Adrenal gland (tissue), 12 donors: ENCODE measurements around the gene AKR1C8. TPM values are rescaled to one million over a fixed set of nuclear protein-coding genes. Genes with fewer than 3 reads are reported as not detected.
"Not testable (repeated sequence)": the region's sequence is repeated elsewhere in the genome, so short reads cannot be mapped to it uniquely, and the experiment has no call there.

Experiments used
- DNase-seq, 7 donors: peaks; one replicate each; pipeline ENCODE4 v3.0.0-alpha.2; 2019 to 2020
- H3K27ac ChIP-seq, 5 donors: fragments of 200-600 bp; sonication (generic) in 4 of 5; 1 replicate in 3 of 5; 2 replicates in 2 of 5; pipeline versions ENCODE4 v1.5.1 to v1.8.0; 2016 to 2020; ENCODE audit warnings: mild to moderate bottlenecking in 1 of 5
- H3K27me3 ChIP-seq: fragments of 200-600 bp; 2 replicates; pipeline ENCODE4 v1.8.0; 2021
- H3K36me3 ChIP-seq, 2 donors: fragments of 200-600 bp; replicated peaks in 1 of 2; 1 replicate in 1 of 2; 2 replicates in 1 of 2; pipeline versions ENCODE4 v1.5.1 to v1.8.0; 2018 to 2022
- H3K4me1 ChIP-seq, 2 donors: fragments of 200-600 bp; replicated peaks in 1 of 2; 1 replicate in 1 of 2; 2 replicates in 1 of 2; pipeline versions ENCODE4 v1.5.1 to v1.8.0; 2018 to 2021
- H3K4me3 ChIP-seq, 4 donors: fragments of 200-600 bp; sonication (generic) in 3 of 4; one replicate each; pipeline ENCODE4 v1.5.1; 2016 to 2018
- H3K9me3 ChIP-seq, 3 donors: fragments of 200-600 bp; sonication (generic) in 1 of 3; replicated peaks in 1 of 3; 1 replicate in 2 of 3; 2 replicates in 1 of 3; pipeline versions ENCODE4 v1.5.1 to v1.8.0; 2016 to 2021
- POLR2A ChIP-seq, 2 donors: fragments of 450-650 bp; IDR thresholded peaks; one replicate each; pipeline ENCODE4 v1.6.1; 2017; ENCODE audit warnings: antibody characterized with exemption in 2 of 2, mild to moderate bottlenecking in 2 of 2, moderate library complexity in 1 of 2
- WGBS, 4 donors: extraction: QIAGEN DNeasy Blood & Tissue Kit in 2 of 4; methylation state at CpG; one replicate each; pipeline versions ENCODE4 v1.1.5 to v1.1.7; 2013 to 2017; 5-methylcytosine and 5-hydroxymethylcytosine counted together
- intact Hi-C, 2 donors: fragments of 100-400 bp; cut with DNase I; formaldehyde crosslinking; loops; one replicate each; pipeline versions ENCODE4 v1.14.1 to v1.15.0; 2022 to 2023
- polyA plus RNA-seq, 3 donors: library from polyadenylated mRNA; stranded (reverse); fragments of 200-250 nt in 2 of 3; fragments of 350-450 nt in 1 of 3; fragmentation: Illumina TruSeq in 1 of 3; extraction: RNeasy Lipid Tissue Mini Kit (QIAGEN cat#74804) in 1 of 3; gene quantifications; one replicate each; pipeline ENCODE4 v1.2.3, GENCODE V29; 2013 to 2014
- total RNA-seq, 9 donors: library from RNA; depleted of rRNA in 4 of 9; stranded (reverse); fragments of >200 nt in 4 of 9; fragments of 120-200 nt in 1 of 9; fragmentation: NEBNext Ultra II Directional in 1 of 9; extraction: Animal tissue kit (Norgen Biotek cat#: 25700) in 1 of 9; gene quantifications; one replicate each; pipeline versions ENCODE4 v1.1.0 to v1.2.4, GENCODE V29; 2013 to 2023
- TF ChIP-seq, protein P1 (sequence below), 6 experiments: fragments of 450-650 bp in 4 of 6; fragments of 200-600 bp in 2 of 6; sonication (generic) in 1 of 6; IDR thresholded peaks; 1 replicate in 5 of 6; 2 replicates in 1 of 6; pipeline versions ENCODE4 v1.5.1 to v1.8.0; 2016 to 2021; ENCODE audit warnings: antibody characterized with exemption in 6 of 6, mild to moderate bottlenecking in 2 of 6, moderate library complexity in 1 of 6
- donor health status: healthy with polysubstance abuse.
- donor health status: Bipolar disorder and iron deficiency.
- donor health status: DM: yes; HTN: yes; CAD: no.
- donor health status: DM: no; HTN: no; CAD: no.
- donor health status: DM: no; HTN: no; CAD: no.
- donor health status: DM: yes; HTN: yes; CAD: no.

Gene AKR1C8
- total and polyA plus RNA-seq, 12 donors: not detected

DNA sequence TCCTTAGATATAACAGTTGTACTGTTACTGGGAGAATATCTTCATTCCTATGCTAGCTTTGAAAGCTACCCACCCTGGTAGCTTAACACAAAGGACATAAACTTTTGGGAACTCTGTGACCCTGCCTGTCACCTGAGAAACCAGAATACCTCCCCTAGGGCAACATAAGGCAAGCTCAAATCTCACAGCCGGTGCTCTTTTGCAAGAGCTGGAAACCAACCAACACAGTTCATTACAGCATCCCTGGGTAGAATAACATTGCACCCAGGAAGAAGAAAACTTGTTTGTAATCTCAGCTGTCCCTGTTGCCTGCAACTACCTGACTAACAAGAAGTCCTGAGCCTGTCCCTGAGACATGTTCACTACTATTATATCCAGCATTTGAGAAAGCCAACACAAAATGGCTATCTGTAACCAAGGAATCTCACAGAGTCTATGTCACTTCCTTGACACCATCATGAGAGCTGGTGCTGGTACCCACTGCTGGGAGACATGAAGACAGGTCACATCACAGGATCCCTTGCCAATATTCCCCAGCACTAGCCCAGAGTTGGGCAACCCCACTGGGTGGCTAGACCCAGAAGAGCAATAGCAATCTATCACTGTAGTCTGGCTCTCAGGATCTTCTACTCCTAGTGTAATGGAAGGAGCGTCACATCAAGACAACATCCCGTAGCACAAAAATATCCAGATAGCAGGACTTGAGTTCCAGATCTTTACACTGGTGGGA lies 59.5 kb downstream of the AKR1C8 start:
- H3K9me3 ChIP-seq: no peaks in the 10 kb centered on the region
- H3K27me3 ChIP-seq: no peaks in the 10 kb centered on the region
- no peak for TF ChIP-seq POLR2A (IDR thresholded peaks at IDR 0.05)
- TF ChIP-seq, protein P1, sequence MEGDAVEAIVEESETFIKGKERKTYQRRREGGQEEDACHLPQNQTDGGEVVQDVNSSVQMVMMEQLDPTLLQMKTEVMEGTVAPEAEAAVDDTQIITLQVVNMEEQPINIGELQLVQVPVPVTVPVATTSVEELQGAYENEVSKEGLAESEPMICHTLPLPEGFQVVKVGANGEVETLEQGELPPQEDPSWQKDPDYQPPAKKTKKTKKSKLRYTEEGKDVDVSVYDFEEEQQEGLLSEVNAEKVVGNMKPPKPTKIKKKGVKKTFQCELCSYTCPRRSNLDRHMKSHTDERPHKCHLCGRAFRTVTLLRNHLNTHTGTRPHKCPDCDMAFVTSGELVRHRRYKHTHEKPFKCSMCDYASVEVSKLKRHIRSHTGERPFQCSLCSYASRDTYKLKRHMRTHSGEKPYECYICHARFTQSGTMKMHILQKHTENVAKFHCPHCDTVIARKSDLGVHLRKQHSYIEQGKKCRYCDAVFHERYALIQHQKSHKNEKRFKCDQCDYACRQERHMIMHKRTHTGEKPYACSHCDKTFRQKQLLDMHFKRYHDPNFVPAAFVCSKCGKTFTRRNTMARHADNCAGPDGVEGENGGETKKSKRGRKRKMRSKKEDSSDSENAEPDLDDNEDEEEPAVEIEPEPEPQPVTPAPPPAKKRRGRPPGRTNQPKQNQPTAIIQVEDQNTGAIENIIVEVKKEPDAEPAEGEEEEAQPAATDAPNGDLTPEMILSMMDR (IDR thresholded peaks at IDR 0.05): no peak
- H3K4me3 ChIP-seq: no peak overlapping the region
- no peak overlapping the region for H3K27ac ChIP-seq
- 78 to 86% (median 81%) methylated on average over 3 of the region's 3 CpGs for WGBS, 4 donors
- H3K36me3 ChIP-seq: no peaks in the 10 kb centered on the region
- intact Hi-C loops: no loop called here
- DNase-seq: no peak
- H3K4me1 ChIP-seq: no peaks in the 10 kb centered on the region

GRCh38 chr10:5123886-5124285 lies 61.1 kb downstream of the AKR1C8 start:
- H3K9me3 ChIP-seq: no peaks in the 10 kb centered on the region
- no peaks in the 10 kb centered on the region for H3K27me3 ChIP-seq
- H3K4me3 ChIP-seq: no peak overlapping the region
- intact Hi-C loops: no loop called here
- no peaks in the 10 kb centered on the region for H3K36me3 ChIP-seq
- H3K4me1 ChIP-seq: no peaks in the 10 kb centered on the region
- no peak for DNase-seq
- no peak overlapping the region for H3K27ac ChIP-seq
- TF ChIP-seq, protein P1 (IDR thresholded peaks at IDR 0.05): no peak
- no peak for TF ChIP-seq POLR2A (IDR thresholded peaks at IDR 0.05)

DNA sequence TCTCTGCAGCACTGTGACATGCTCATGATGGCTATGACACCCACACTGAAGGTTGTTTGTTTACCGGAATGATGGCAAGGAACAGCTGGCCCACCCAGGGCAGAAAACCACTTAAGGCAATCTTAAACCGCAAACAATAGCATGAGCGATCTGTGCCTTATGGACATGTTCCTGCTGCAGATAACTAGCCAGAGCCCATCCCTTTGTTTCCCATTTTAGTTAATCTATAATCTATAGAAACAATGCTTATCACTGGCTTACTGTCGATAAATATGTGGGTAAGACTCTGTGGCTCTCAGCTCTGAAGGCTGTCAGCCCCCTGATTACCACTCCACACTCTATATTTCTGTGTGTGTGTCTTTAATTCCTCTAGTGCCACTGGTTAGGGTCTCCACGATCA lies 65.0 kb downstream of the AKR1C8 start:
- H3K4me1 ChIP-seq, DNase-seq, intact Hi-C loops, H3K36me3 ChIP-seq, H3K27me3 ChIP-seq, H3K27ac ChIP-seq, H3K9me3 ChIP-seq, H3K4me3 ChIP-seq: not testable (repeated sequence)
- WGBS, 4 donors: 80 to 85% (median 82%) methylated on average over 5 of the region's 5 CpGs

DNA sequence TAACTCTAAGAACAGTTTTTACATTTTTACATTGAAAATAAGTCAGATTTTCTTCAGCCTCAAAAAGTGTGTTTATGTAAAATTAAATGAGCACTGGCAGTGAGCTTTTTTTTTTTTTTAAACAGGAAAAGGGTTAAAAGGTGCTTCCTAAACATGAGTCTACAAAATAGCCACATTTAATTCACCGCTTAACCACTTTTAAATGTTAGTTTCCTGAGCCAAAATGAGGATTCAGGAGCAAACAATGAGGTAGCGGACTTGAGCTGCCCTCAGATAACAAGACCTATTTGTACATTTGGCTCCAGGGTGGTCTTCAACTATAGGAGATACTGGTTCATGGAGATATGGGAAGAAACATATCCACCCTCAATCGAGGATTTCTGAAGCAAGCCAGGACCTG lies 67.9 kb downstream of the AKR1C8 start:
- Histone ChIP-seq H3K4me3 (no peak overlapping the region), H3K4me1 (no peaks in the 10 kb centered on the region), H3K36me3 (no peaks in the 10 kb centered on the region), H3K27ac (no peak overlapping the region), H3K9me3 (no peaks in the 10 kb centered on the region), H3K27me3 (no peaks in the 10 kb centered on the region)
- WGBS, 4 donors: 40 to 51% (median 48%) methylated on average over 3 of the region's 3 CpGs
- intact Hi-C loops: no loop called here
- no peak for DNase-seq
- TF ChIP-seq, protein P1 (IDR thresholded peaks at IDR 0.05): no peak
- no peak for TF ChIP-seq POLR2A (IDR thresholded peaks at IDR 0.05)

DNA sequence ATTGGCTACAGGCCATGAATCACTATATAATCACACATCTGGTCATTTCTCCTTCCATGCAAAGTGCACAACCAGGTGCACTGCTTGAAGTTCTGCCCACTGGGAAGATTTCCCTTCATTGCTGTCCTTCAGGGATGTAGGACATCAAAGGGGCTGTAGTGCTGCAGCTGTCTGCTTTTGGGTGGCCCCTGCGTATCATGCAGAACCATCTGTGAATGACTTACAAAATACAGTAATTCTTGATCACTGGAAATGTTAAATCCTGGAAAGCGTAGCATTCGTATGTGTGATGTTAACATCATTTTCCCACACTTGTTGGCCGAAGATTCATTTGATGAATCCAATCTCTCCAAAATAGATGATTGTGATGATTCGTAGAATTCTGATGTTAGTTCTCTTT lies 68.3 kb downstream of the AKR1C8 start:
- intact Hi-C loops: no loop called here
- no peak for DNase-seq
- Histone ChIP-seq H3K4me3 (no peak overlapping the region), H3K4me1 (no peaks in the 10 kb centered on the region), H3K9me3 (no peaks in the 10 kb centered on the region), H3K36me3 (no peaks in the 10 kb centered on the region), H3K27me3 (no peaks in the 10 kb centered on the region), H3K27ac (no peak overlapping the region)
- WGBS, 4 donors: 68 to 78% (median 72%) methylated on average over 5 of the region's 5 CpGs
- no peak for TF ChIP-seq POLR2A (IDR thresholded peaks at IDR 0.05)
- TF ChIP-seq, protein P1 (IDR thresholded peaks at IDR 0.05): no peak

DNA sequence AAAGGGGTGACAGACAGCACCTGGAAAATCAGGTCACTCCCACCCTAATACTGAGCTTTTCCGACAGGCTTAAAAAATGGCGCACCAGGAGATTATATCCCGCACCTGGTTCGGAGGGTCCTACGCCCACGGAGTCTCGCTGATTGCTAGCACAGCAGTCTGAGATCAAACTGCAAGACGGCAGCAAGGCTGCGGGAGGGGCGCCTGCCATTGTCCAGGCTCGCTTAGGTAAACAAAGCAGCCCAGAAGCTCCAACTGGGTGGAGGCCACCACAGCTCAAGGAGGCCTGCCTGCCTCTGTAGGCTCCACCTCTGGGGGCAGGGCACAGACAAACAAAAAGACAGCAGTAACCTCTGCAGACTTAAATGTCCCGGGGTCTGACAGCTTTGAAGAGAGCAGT lies 75.1 kb downstream of the AKR1C8 start:
- intact Hi-C loops: loop anchor here in 1 of 2 donors (10.0 kb wide), 1 partner anchor 265 kb away; no protein-coding TSS in a partner anchor
- DNase-seq, H3K9me3 ChIP-seq, H3K27me3 ChIP-seq, H3K27ac ChIP-seq, H3K4me3 ChIP-seq, H3K4me1 ChIP-seq: not testable (repeated sequence)
- WGBS, 4 donors: 91 to 94% (median 93%) methylated on average over 5 to 10 of the region's 12 CpGs
- H3K36me3 ChIP-seq: peaks cover 0 to 17% of the 10 kb centered on the region in 2 donors
